Mesendoderm (in vitro differentiated cells): ENCODE data around the gene DLG2.
A peak's percentile ranks its signal among the peaks of the same experiment; 100 is the strongest.

Source experiments
- DNase-seq: peaks from one replicate; pipeline ENCODE4 v3.0.0; 2013
- H2AK5ac ChIP-seq: 2 replicates; pipeline ENCODE4 v1.6.1; 2013; ENCODE audit warnings: low read length, inconsistent platforms
- H2BK120ac ChIP-seq: 2 replicates; pipeline ENCODE4 v1.6.1; 2013; ENCODE audit warnings: low read depth, mild to moderate bottlenecking, low read length, moderate library complexity, mixed read lengths
- H2BK15ac ChIP-seq: replicated peaks from 2 replicates; pipeline ENCODE4 v1.6.1; 2013; ENCODE audit warnings: low read depth, mild to moderate bottlenecking, moderate library complexity
- H2BK5ac ChIP-seq: 2 replicates; pipeline ENCODE4 v1.6.1; 2013; ENCODE audit warnings: low read length, inconsistent platforms
- H3K18ac ChIP-seq: 2 replicates; pipeline ENCODE4 v1.6.1; 2013; ENCODE audit warnings: mild to moderate bottlenecking, low read length, mixed read lengths
- H3K23ac ChIP-seq: one replicate; pipeline ENCODE4 v1.6.1; 2013; ENCODE audit warnings: low read length
- H3K27ac ChIP-seq: 2 replicates; pipeline ENCODE4 v1.5.1; 2013; ENCODE audit warnings: low read depth, mild to moderate bottlenecking, inconsistent platforms, low read length, moderate library complexity
- H3K27me3 ChIP-seq: 2 replicates; pipeline ENCODE4 v1.6.1; 2013; ENCODE audit warnings: low read length, control low read depth, mild to moderate bottlenecking, inconsistent platforms; ENCODE audit not compliant: insufficient read depth, poor library complexity
- H3K36me3 ChIP-seq: 2 replicates; pipeline ENCODE4 v1.6.1; 2013; ENCODE audit warnings: low read length, inconsistent platforms; ENCODE audit not compliant: control insufficient read depth, insufficient read depth
- H3K4ac ChIP-seq: one replicate; pipeline ENCODE4 v1.6.1; 2013; ENCODE audit warnings: low read depth, mild to moderate bottlenecking, low read length, moderate library complexity
- H3K4me1 ChIP-seq: 2 replicates; pipeline ENCODE4 v1.6.1; 2013; ENCODE audit warnings: low read depth, low read length, inconsistent platforms; ENCODE audit not compliant: control insufficient read depth
- H3K4me2 ChIP-seq: 2 replicates; pipeline ENCODE4 v1.6.1; 2013; ENCODE audit warnings: low read length
- H3K4me3 ChIP-seq: 2 replicates; pipeline ENCODE4 v1.5.1; 2013; ENCODE audit warnings: mild to moderate bottlenecking, low read length
- H3K56ac ChIP-seq: one replicate; pipeline ENCODE4 v1.6.1; 2013; ENCODE audit warnings: low read length
- H3K79me1 ChIP-seq: 2 replicates; pipeline ENCODE4 v1.6.1; 2013; ENCODE audit warnings: low read length, inconsistent platforms
- H3K79me2 ChIP-seq: 2 replicates; pipeline ENCODE4 v1.6.1; 2013; ENCODE audit warnings: mild to moderate bottlenecking, low read length; ENCODE audit not compliant: control insufficient read depth, insufficient read depth
- H3K9ac ChIP-seq: 2 replicates; pipeline ENCODE4 v1.6.1; 2013; ENCODE audit warnings: low read length, inconsistent platforms
- H4K5ac ChIP-seq: one replicate; pipeline ENCODE4 v1.6.1; 2013; ENCODE audit warnings: low read length
- H4K8ac ChIP-seq: one replicate; pipeline ENCODE4 v1.6.1; 2013; ENCODE audit warnings: low read depth, mild to moderate bottlenecking, control low read depth, low read length, moderate library complexity
- WGBS: extraction: QIAGEN DNeasy Blood & Tissue Kit; methylation state at CpG from one replicate; pipeline ENCODE4 v1.1.7; 2013; ENCODE audit warnings: low lambda C conversion rate, missing lambda C conversion rate; ENCODE audit not compliant: insufficient coverage; ENCODE audit errors: extremely low coverage; 5-methylcytosine and 5-hydroxymethylcytosine counted together

Gene DLG2

GRCh38 chr11:84660257-84660977, 966.7 kb downstream of the DLG2 start:
- no peaks in the 10 kb centered on the region for H3K36me3 ChIP-seq
- H3K18ac ChIP-seq = no peak overlapping the region
- no peak overlapping the region for H3K4me2 ChIP-seq
- no peak overlapping the region for H2AK5ac ChIP-seq
- no peak overlapping the region for H3K9ac ChIP-seq
- no peak overlapping the region for H3K4me3 ChIP-seq
- no peak overlapping the region for H4K8ac ChIP-seq
- DNase-seq = no peak
- no peak overlapping the region for H3K23ac ChIP-seq
- no CpG with 5 or more reads among the region's 3 CpGs for WGBS
- no peak overlapping the region for H4K5ac ChIP-seq
- no peak overlapping the region for H3K4ac ChIP-seq
- no peak overlapping the region for H3K56ac ChIP-seq
- no peaks in the 10 kb centered on the region for H3K79me1 ChIP-seq
- H2BK5ac ChIP-seq = no peak overlapping the region
- H3K4me1 ChIP-seq = no peaks in the 10 kb centered on the region
- no peak overlapping the region for H2BK15ac ChIP-seq
- H3K27me3 ChIP-seq = no peaks in the 10 kb centered on the region
- H3K27ac ChIP-seq = no peak overlapping the region
- H2BK120ac ChIP-seq = no peak overlapping the region
- no peaks in the 10 kb centered on the region for H3K79me2 ChIP-seq

GRCh38 chr11:84655712-84656111, 971.4 kb downstream of the DLG2 start:
- no peak overlapping the region for H3K27ac ChIP-seq
- no peak overlapping the region for H3K4ac ChIP-seq
- no peak for DNase-seq
- no peak overlapping the region for H2BK5ac ChIP-seq
- H2AK5ac ChIP-seq = no peak overlapping the region
- H3K9ac ChIP-seq = no peak overlapping the region
- H3K23ac ChIP-seq = no peak overlapping the region
- no peak overlapping the region for H4K8ac ChIP-seq
- no peak overlapping the region for H2BK15ac ChIP-seq
- no peaks in the 10 kb centered on the region for H3K79me1 ChIP-seq
- H4K5ac ChIP-seq = no peak overlapping the region
- no CpG with 5 or more reads among the region's 1 CpG for WGBS
- H3K36me3 ChIP-seq = no peaks in the 10 kb centered on the region
- H2BK120ac ChIP-seq = no peak overlapping the region
- H3K79me2 ChIP-seq = no peaks in the 10 kb centered on the region
- H3K4me1 ChIP-seq = no peaks in the 10 kb centered on the region
- H3K18ac ChIP-seq = no peak overlapping the region
- H3K4me2 ChIP-seq = no peak overlapping the region
- H3K27me3 ChIP-seq = no peaks in the 10 kb centered on the region
- H3K56ac ChIP-seq = no peak overlapping the region
- H3K4me3 ChIP-seq = no peak overlapping the region

- no peak overlapping the region for H2BK5ac ChIP-seq
- no peak overlapping the region for H4K8ac ChIP-seq
- no peaks in the 10 kb centered on the region for H3K79me1 ChIP-seq
- H4K5ac ChIP-seq = no peak overlapping the region
- no peak overlapping the region for H3K4ac ChIP-seq
- no peaks in the 10 kb centered on the region for H3K79me2 ChIP-seq
- no peak overlapping the region for H2BK120ac ChIP-seq
- H3K56ac ChIP-seq = no peak overlapping the region
- no peak overlapping the region for H3K4me3 ChIP-seq
- H3K18ac ChIP-seq = no peak overlapping the region
- DNase-seq = peak; percentile 65
- no peak overlapping the region for H3K9ac ChIP-seq
- H2AK5ac ChIP-seq = no peak overlapping the region
- H3K4me2 ChIP-seq = no peak overlapping the region
- H3K27ac ChIP-seq = no peak overlapping the region
- WGBS = no CpG with 5 or more reads among the region's 5 CpGs
- no peaks in the 10 kb centered on the region for H3K27me3 ChIP-seq
- no peaks in the 10 kb centered on the region for H3K36me3 ChIP-seq
- no peak overlapping the region for H3K23ac ChIP-seq
- H2BK15ac ChIP-seq = no peak overlapping the region
- no peaks in the 10 kb centered on the region for H3K4me1 ChIP-seq
These were observed 978.7 kb downstream of the DLG2 start for GRCh38 chr11:84648471-84648870.

GRCh38 chr11:84645988-84646694, 981.0 kb downstream of the DLG2 start:
- Histone ChIP-seq H3K56ac (no peak overlapping the region), H4K8ac (no peak overlapping the region), H2BK5ac (no peak overlapping the region), H3K27me3 (no peaks in the 10 kb centered on the region), H3K79me1 (no peaks in the 10 kb centered on the region), H3K9ac (no peak overlapping the region), H4K5ac (no peak overlapping the region), H2BK120ac (no peak overlapping the region), H3K36me3 (no peaks in the 10 kb centered on the region), H3K4me1 (no peaks in the 10 kb centered on the region), H2AK5ac (no peak overlapping the region), H3K4me2 (no peak overlapping the region), H3K23ac (no peak overlapping the region), H3K18ac (no peak overlapping the region), H3K4me3 (no peak overlapping the region), H2BK15ac (no peak overlapping the region), H3K79me2 (no peaks in the 10 kb centered on the region), H3K27ac (no peak overlapping the region), H3K4ac (no peak overlapping the region)
- WGBS = no CpG with 5 or more reads among the region's 5 CpGs
- DNase-seq = no peak

- no peak overlapping the region for H2BK15ac ChIP-seq
- no peaks in the 10 kb centered on the region for H3K4me1 ChIP-seq
- H3K79me2 ChIP-seq = no peaks in the 10 kb centered on the region
- H3K18ac ChIP-seq = no peak overlapping the region
- no peak overlapping the region for H3K4me3 ChIP-seq
- peak; percentile 2 for DNase-seq
- H3K27ac ChIP-seq = no peak overlapping the region
- H3K36me3 ChIP-seq = no peaks in the 10 kb centered on the region
- no peak overlapping the region for H3K56ac ChIP-seq
- no peak overlapping the region for H3K4me2 ChIP-seq
- no peak overlapping the region for H2BK120ac ChIP-seq
- no peaks in the 10 kb centered on the region for H3K27me3 ChIP-seq
- no peak overlapping the region for H3K9ac ChIP-seq
- no peak overlapping the region for H4K5ac ChIP-seq
- no peak overlapping the region for H3K4ac ChIP-seq
- H2BK5ac ChIP-seq = no peak overlapping the region
- H3K23ac ChIP-seq = no peak overlapping the region
- no peak overlapping the region for H2AK5ac ChIP-seq
- no peaks in the 10 kb centered on the region for H3K79me1 ChIP-seq
- H4K8ac ChIP-seq = no peak overlapping the region
These were observed 984.6 kb downstream of the DLG2 start for GRCh38 chr11:84642500-84642899.
